BLaER1 (cell line): ENCODE results near the gene DUS1L.

Experiments
- H3K27ac ChIP-seq: shearing (Covaris generic); formaldehyde crosslinking; 2 replicates; pipeline ENCODE4 v1.8.1; 2022
- H3K27me3 ChIP-seq: shearing (Covaris generic); formaldehyde crosslinking; 2 replicates; pipeline ENCODE4 v1.8.1; 2022
- H3K36me3 ChIP-seq: shearing (Covaris generic); formaldehyde crosslinking; 2 replicates; pipeline ENCODE4 v1.8.1; 2022
- H3K4me1 ChIP-seq: shearing (Covaris generic); formaldehyde crosslinking; 2 replicates; pipeline ENCODE4 v1.8.1; 2022
- H3K4me2 ChIP-seq: shearing (Covaris generic); formaldehyde crosslinking; 2 replicates; pipeline ENCODE4 v1.8.1; 2022
- H3K4me3 ChIP-seq: shearing (Covaris generic); formaldehyde crosslinking; 2 replicates; pipeline ENCODE4 v1.8.1; 2022
- H3K9ac ChIP-seq: shearing (Covaris generic); formaldehyde crosslinking; 2 replicates; pipeline ENCODE4 v1.8.1; 2022
- H3K9me3 ChIP-seq: shearing (Covaris generic); formaldehyde crosslinking; 2 replicates; pipeline ENCODE4 v1.8.1; 2022
- H4K20me1 ChIP-seq: shearing (Covaris generic); formaldehyde crosslinking; 2 replicates; pipeline ENCODE4 v1.8.1; 2022
- Cebpa-rat ChIP-seq: shearing (Covaris generic); IDR thresholded peaks from 2 replicates; pipeline ENCODE4 v1.8.1; 2022

DUS1L gene

DNA sequence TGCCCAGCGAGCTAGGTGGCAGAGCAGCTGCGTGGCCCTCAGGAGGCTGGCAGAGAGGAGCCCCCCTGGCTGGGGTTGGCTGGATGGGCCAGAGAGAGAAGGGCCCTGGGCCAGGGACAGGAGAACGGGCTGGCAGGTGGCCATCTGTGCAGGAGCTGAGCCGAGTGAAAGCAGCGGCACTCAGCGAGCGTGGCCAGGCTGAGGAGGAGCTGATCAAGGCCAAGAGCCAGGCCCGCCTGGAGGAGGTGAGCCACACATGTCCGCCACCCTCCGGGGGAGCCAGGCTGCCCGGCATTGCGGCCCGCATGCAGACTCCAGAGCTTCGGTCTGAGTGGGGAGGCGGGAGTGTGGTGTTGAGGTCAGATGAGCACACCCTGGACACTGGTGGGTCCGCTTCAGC lies 36.2 kb downstream of the DUS1L start:
- Histone ChIP-seq H3K4me2 (peak overlapping the region; percentile 94), H3K36me3 (peaks cover 46% of the 10 kb centered on the region), H3K27me3 (peaks cover 17% of the 10 kb centered on the region; the same call in 1 of the 2 replicates), H3K4me3 (no peak overlapping the region), H3K9ac (no peak overlapping the region), H4K20me1 (peaks cover 25% of the 10 kb centered on the region), H3K4me1 (peaks cover 44% of the 10 kb centered on the region), H3K27ac (no peak overlapping the region), H3K9me3 (no peaks in the 10 kb centered on the region)
- no peak for TF ChIP-seq Cebpa-rat

DNA sequence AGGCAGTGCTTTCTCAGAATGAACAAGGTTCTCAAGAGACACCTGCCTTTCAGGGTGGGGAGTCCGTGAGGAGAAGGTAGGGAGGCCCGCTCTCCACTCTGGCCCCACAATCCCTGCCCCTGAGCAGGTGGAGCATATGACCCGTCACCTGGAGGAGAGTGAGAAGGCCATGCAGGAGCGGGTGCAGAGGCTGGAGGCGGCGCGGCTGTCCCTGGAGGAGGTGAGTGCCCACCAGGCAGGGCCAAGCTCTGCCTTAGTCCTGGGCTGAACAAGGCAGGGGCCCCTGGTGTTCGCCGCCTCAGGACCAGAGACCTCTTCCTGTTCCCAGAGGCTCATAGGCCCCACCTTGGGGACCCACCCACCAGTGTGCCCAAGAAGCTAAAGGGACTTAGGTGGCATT lies 36.6 kb downstream of the DUS1L start:
- peaks cover 46% of the 10 kb centered on the region for H3K36me3 ChIP-seq
- no peak overlapping the region for H3K4me3 ChIP-seq
- no peak overlapping the region for H3K9ac ChIP-seq
- H4K20me1 ChIP-seq = peaks cover 25% of the 10 kb centered on the region
- H3K9me3 ChIP-seq = no peaks in the 10 kb centered on the region
- TF ChIP-seq Cebpa-rat = no peak
- H3K27me3 ChIP-seq = peaks cover 17% of the 10 kb centered on the region; the same call in 1 of the 2 replicates
- H3K27ac ChIP-seq = no peak overlapping the region
- no peak overlapping the region for H3K4me2 ChIP-seq
- peaks cover 45% of the 10 kb centered on the region for H3K4me1 ChIP-seq

DNA sequence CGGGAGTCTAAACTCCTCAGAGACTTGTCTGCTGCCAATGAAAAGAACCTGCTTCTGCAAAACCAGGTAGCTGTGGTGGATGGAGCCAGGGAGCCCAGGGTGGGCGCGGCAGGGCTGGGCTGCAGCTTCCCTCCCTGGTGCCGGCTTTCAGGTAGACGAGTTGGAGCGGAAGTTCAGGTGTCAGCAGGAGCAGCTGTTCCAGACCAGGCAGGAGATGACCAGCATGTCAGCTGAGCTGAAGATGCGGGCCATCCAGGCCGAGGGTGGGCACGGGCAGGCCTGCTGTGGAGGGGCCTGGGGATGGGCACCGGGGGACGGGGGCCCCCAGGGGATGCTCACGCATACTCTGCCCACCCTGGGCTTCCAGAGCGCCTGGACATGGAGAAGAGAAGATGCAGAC lies 37.4 kb downstream of the DUS1L start:
- H4K20me1 ChIP-seq = peaks cover 21% of the 10 kb centered on the region
- no peak for TF ChIP-seq Cebpa-rat
- peaks cover 14% of the 10 kb centered on the region; the same call in 1 of the 2 replicates for H3K27me3 ChIP-seq
- no peak overlapping the region for H3K27ac ChIP-seq
- H3K4me3 ChIP-seq = no peak overlapping the region
- peaks cover 46% of the 10 kb centered on the region for H3K4me1 ChIP-seq
- H3K9me3 ChIP-seq = no peaks in the 10 kb centered on the region
- H3K4me2 ChIP-seq = no peak overlapping the region
- no peak overlapping the region for H3K9ac ChIP-seq
- peaks cover 43% of the 10 kb centered on the region for H3K36me3 ChIP-seq

DNA sequence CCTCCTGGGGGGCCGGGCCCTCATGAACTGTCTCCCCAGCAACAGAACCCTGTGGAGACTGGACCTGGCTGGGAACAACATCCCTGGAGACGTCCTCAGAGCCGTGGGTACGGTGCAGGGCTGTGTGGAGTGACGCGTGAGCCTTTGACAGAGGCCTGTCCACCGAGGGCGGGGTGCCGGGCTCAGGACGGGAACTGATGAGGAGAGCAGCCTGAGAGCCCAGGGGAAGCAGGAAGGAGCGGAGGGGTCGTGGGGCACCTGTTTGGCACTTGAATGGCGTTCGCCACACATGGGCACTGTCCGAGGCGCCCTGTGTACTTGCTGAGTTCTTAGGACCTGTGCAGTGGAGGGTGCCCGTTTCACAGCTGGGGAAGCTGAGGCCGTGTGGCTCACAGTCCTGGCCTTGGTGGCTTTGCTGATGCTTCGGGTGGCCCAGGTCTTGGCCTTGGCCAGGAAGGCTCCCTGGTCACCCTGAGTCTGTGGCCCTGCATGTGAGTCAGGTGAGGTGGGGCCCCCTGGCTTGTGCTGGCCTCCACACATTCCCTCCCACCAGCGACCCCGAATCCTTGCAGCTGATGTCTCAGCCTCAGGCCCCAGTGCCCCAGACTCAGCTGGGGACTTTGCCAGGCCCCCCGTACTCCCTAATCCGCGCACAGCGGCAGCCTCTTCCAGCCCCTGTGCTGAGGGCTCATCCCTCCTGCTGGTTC lies 40.0 kb downstream of the DUS1L start:
- Histone ChIP-seq H3K9me3 (no peaks in the 10 kb centered on the region), H3K9ac (0 out of 2 replicates have a peak overlapping the region, but pooled peaks have one; percentile 29), H3K4me3 (no peak overlapping the region), H3K36me3 (peaks cover 41% of the 10 kb centered on the region), H3K4me2 (0 out of 2 replicates have a peak overlapping the region, but pooled peaks have one; percentile 99), H3K27me3 (no peaks in the 10 kb centered on the region), H4K20me1 (peaks cover 27% of the 10 kb centered on the region), H3K27ac (no peak overlapping the region), H3K4me1 (peaks cover 47% of the 10 kb centered on the region)
- TF ChIP-seq Cebpa-rat = no peak

DNA sequence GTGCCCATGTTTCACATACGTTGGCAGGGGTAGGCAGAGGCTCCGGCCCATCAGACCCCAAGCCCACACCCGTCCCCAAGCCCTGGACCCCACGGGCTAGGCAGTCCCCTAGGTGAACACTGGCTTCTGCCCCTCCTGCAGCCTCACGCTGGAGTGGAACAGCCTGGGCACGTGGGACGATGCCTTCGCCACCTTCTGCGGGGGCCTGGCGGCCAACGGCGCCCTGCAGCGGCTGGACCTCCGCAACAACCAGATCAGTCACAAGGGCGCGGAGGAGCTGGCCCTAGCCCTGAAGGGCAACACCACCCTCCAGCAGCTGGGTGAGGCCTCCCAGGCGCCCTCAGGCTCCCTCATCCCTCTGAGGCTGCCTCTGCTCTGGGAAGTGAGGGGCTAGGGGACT lies 40.7 kb downstream of the DUS1L start:
- peak overlapping the region; percentile 99 for H3K4me2 ChIP-seq
- H3K9ac ChIP-seq = 0 out of 2 replicates have a peak overlapping the region, but pooled peaks have one; percentile 29
- peaks cover 30% of the 10 kb centered on the region for H4K20me1 ChIP-seq
- H3K27me3 ChIP-seq = no peaks in the 10 kb centered on the region
- H3K9me3 ChIP-seq = no peaks in the 10 kb centered on the region
- no peak for TF ChIP-seq Cebpa-rat
- no peak overlapping the region for H3K27ac ChIP-seq
- H3K4me1 ChIP-seq = peaks cover 48% of the 10 kb centered on the region
- H3K4me3 ChIP-seq = no peak overlapping the region
- H3K36me3 ChIP-seq = peaks cover 41% of the 10 kb centered on the region

DNA sequence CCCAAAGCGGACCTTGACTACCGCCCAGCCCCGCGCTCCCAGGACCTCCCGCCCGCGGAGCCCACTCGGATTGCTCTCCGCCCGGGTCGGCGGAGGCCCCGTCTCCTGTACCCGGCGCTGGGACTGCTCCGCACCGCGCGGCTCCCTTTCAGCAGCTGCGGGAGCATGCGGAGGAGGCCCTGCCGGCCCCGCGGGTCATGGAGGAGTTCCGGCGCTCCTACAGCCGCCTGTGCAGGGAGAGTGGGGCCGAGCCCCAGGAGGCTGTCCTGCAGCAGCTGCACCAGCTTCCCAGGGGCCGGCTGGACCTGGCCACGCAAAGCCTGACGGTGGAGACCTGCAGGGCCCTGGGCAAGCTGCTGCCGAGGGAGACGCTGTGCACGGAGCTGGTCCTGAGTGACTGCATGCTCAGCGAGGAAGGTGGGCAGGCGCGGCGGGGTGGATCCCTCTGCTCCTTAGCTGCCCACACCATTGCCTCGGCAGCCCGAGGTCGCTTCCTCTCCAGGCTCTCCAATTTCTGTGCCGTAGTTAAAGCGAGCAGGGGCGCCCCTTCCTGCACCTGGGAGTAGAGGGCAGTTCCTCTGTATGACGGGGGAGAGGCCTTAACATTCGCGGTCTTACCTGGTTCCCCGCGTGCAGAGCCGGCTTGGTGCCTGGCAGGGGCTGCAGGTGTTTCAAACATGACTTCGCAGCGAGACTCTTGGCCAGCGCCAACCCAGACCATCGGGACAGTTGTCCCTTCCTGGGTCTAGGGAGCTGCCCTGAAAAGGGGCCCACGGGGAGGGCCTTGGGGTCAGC lies 42.0 kb downstream of the DUS1L start:
- H3K9me3 ChIP-seq = no peaks in the 10 kb centered on the region
- H3K36me3 ChIP-seq = peaks cover 41% of the 10 kb centered on the region
- TF ChIP-seq Cebpa-rat = no peak
- H4K20me1 ChIP-seq = peaks cover 35% of the 10 kb centered on the region
- H3K27ac ChIP-seq = peak overlapping the region; percentile 55
- H3K9ac ChIP-seq = peak overlapping the region; percentile 79
- H3K4me1 ChIP-seq = peaks cover 41% of the 10 kb centered on the region
- H3K4me2 ChIP-seq = peak overlapping the region; percentile 99
- no peaks in the 10 kb centered on the region for H3K27me3 ChIP-seq
- H3K4me3 ChIP-seq = peak overlapping the region; percentile 80

DNA sequence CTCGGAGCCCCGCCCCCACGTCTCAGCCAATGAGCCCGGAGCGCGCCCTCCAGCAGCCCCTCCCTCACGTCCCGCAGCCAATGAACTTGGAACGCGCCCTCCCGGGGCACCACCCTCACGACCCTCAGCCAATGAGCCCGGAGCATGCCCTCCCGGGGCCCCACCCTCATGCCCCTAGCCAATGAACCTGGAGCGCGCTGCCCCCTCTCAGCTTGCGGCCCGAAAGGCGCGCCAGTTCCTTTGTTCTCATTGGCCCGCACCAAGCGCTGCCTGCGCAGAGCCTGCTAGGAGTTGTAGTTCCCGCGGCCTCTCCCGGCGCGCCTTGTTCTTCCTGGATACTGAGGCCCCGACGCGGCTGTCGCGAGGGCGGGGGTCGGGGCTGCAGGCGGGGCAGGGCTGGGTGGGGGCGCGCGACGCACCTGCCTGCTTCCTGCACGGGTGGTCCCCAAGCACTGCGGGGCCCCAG lies 42.6 kb downstream of the DUS1L start, which contains the start of gene LRRC45:
Gene LRRC45, plus strand, starts transcription at position 325 of the 466 bp plus-strand sequence. CDS start 339 bp downstream, outside the sequence.
- Histone ChIP-seq H3K9me3 (no peaks in the 10 kb centered on the region), H3K4me1 (peaks cover 41% of the 10 kb centered on the region), H3K27me3 (no peaks in the 10 kb centered on the region), H3K9ac (peak within 1 kb of the TSS; percentile 84), H3K4me2 (peak within 1 kb of the TSS; percentile 99), H4K20me1 (peaks cover 41% of the 10 kb centered on the region), H3K4me3 (peak within 1 kb of the TSS; percentile 93), H3K27ac (peak within 1 kb of the TSS; percentile 81), H3K36me3 (peaks cover 44% of the 10 kb centered on the region)
- no peak for TF ChIP-seq Cebpa-rat

DNA sequence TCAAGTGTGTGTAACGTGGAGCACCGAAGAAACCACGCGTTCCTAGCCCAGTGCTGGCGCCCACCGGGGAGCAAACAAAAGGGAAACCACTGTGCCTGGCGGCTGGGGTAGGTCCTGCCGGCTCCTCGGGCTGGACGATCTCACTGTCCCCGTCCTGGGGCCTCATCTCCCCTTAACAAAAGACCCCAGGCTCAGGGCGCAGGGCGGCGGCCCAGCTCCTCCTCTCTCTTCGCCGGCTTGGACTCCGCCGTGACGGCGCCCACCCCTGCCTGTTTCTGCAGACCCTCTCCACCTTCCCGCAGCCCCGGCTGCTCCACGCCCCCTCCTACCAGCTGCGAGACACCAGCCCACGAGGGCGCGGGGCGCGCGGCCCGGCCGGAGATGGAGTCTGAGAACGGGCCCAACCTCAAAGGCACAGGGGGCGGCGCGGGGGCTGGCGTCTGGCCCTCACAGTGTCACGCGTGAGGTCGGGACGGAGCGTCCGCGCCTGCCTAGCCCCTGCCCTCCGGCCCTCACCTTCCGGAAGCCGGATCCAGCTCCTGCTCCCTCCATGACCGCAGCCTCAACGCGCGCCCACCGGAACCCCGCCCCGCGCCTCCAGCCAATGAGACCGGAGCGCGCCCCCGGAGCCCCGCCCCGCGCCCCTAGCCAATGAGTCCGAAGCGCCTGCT lies 43.2 kb downstream of the DUS1L start, which contains the start of gene CENPX:
Gene CENPX, minus strand, starts transcription at position 569 of the 671 bp plus-strand sequence. Its CDS starts 17 bp downstream, at position 552.
- no peak for TF ChIP-seq Cebpa-rat
- H3K36me3 ChIP-seq = peaks cover 45% of the 10 kb centered on the region
- peaks cover 41% of the 10 kb centered on the region for H4K20me1 ChIP-seq
- H3K9me3 ChIP-seq = no peaks in the 10 kb centered on the region
- H3K4me1 ChIP-seq = peaks cover 41% of the 10 kb centered on the region
- H3K9ac ChIP-seq = peak within 1 kb of the TSS; percentile 84
- peak within 1 kb of the TSS; percentile 93 for H3K4me3 ChIP-seq
- H3K4me2 ChIP-seq = peak within 1 kb of the TSS; percentile 99
- peak within 1 kb of the TSS; percentile 81 for H3K27ac ChIP-seq
- no peaks in the 10 kb centered on the region for H3K27me3 ChIP-seq

DNA sequence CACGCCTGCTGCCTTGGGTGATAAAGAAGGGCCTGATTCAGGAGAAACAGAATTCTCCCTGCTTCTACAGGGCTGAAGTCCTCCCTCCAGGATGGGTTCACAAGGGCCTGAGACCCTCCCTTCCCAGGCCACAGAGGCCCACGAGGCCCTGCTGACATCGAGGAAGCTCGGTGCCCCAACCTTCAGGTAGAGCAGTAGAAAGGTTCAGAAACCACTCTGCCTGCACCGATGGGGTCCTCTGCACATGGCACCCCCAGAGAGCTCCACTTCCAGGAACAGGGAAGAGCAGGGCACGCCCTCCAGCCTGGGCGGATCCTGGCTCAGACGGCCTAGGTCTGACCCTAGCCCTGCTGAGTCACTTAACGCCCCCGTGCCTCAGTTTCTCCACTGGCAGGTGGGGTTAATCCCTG lies 43.7 kb downstream of the DUS1L start:
- no peak for TF ChIP-seq Cebpa-rat
- H3K9me3 ChIP-seq = no peaks in the 10 kb centered on the region
- H3K9ac ChIP-seq = peak overlapping the region; percentile 84
- peaks cover 43% of the 10 kb centered on the region for H3K36me3 ChIP-seq
- H3K27me3 ChIP-seq = no peaks in the 10 kb centered on the region
- peak overlapping the region; percentile 90 for H3K4me2 ChIP-seq
- H3K4me3 ChIP-seq = peak overlapping the region; percentile 93
- H4K20me1 ChIP-seq = peaks cover 41% of the 10 kb centered on the region
- peak overlapping the region; percentile 81 for H3K27ac ChIP-seq
- peaks cover 41% of the 10 kb centered on the region for H3K4me1 ChIP-seq
